Endothelial cell of umbilical vein (primary cell): ENCODE data around the gene OR6N2.

Source experiments
- CTCF ChIP-seq, 2 donors: IDR thresholded peaks; 1 replicate in 1 of 2; 2 replicates in 1 of 2; pipeline ENCODE4 v1.5.1; 2011; ENCODE audit warnings: low read length in 2 of 2, mild to moderate bottlenecking in 2 of 2, moderate library complexity in 2 of 2, control low read depth in 1 of 2, inconsistent platforms in 1 of 2, low read depth in 1 of 2; ENCODE audit not compliant: insufficient read depth in 1 of 2; ENCODE audit errors: extremely low read depth in 1 of 2
- EZH2 ChIP-seq: IDR thresholded peaks from 2 replicates; pipeline ENCODE4 v1.6.1; 2012; ENCODE audit warnings: borderline replicate concordance, low read depth, mild to moderate bottlenecking, moderate library complexity, low read length, inconsistent platforms; ENCODE audit not compliant: severe bottlenecking
- JUN ChIP-seq: IDR thresholded peaks from 2 replicates; pipeline ENCODE4 v1.6.1; 2011; ENCODE audit warnings: borderline replicate concordance, low read depth; ENCODE audit not compliant: insufficient read length, insufficient read depth
- POLR2A ChIP-seq: IDR thresholded peaks from 2 replicates; pipeline ENCODE4 v1.6.1; 2012; ENCODE audit warnings: low read depth, mild to moderate bottlenecking, control low read depth, low read length
- POLR2AphosphoS5 ChIP-seq: IDR thresholded peaks from 2 replicates; pipeline ENCODE4 v1.6.1; 2012; ENCODE audit warnings: low read depth, mild to moderate bottlenecking, control low read depth, low read length, moderate library complexity; ENCODE audit not compliant: insufficient read depth

DNA sequence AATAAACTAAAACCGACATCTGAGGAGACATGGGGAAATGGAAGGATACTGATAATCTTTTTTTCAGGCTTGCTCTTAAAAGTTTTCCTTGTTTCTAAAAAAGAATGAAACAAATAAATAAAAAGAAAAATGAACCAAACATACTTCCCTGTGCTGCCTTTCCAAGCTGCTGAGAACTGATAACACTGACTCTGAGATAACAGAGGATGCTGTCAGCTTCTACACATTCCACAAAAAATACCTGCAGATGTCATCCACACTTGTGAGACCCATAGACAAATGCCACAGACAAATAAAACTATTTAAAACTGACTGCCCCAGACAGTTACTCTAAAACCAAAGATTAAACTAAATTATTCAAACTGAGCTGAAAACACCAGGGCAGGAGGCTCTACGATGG lies 48.5 kb downstream of the OR6N2 start:
- no peak for TF ChIP-seq CTCF (IDR thresholded peaks at IDR 0.05; ENCODE audit: extremely low read depth in 1 of 2, insufficient read depth in 1 of 2, low read depth in 1 of 2, low read length in 2 of 2)
- TF ChIP-seq EZH2, result no peak
- no peak for TF ChIP-seq POLR2A
- no peak for TF ChIP-seq POLR2AphosphoS5
- TF ChIP-seq JUN, result no peak
